HG03135 (cell line): ENCODE measurements around the gene ZBTB1.
A peak's percentile ranks its signal among the peaks of the same experiment; 100 is the strongest.

Experiments
- ATAC-seq: cut with Tn5 transposase; IDR thresholded peaks from one replicate; pipeline ENCODE4 v1.9.1; 2021; ENCODE audit warnings: mild to moderate bottlenecking, moderate library complexity; ENCODE audit not compliant: unreplicated experiment

Gene ZBTB1, protein sequence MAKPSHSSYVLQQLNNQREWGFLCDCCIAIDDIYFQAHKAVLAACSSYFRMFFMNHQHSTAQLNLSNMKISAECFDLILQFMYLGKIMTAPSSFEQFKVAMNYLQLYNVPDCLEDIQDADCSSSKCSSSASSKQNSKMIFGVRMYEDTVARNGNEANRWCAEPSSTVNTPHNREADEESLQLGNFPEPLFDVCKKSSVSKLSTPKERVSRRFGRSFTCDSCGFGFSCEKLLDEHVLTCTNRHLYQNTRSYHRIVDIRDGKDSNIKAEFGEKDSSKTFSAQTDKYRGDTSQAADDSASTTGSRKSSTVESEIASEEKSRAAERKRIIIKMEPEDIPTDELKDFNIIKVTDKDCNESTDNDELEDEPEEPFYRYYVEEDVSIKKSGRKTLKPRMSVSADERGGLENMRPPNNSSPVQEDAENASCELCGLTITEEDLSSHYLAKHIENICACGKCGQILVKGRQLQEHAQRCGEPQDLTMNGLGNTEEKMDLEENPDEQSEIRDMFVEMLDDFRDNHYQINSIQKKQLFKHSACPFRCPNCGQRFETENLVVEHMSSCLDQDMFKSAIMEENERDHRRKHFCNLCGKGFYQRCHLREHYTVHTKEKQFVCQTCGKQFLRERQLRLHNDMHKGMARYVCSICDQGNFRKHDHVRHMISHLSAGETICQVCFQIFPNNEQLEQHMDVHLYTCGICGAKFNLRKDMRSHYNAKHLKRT

DNA sequence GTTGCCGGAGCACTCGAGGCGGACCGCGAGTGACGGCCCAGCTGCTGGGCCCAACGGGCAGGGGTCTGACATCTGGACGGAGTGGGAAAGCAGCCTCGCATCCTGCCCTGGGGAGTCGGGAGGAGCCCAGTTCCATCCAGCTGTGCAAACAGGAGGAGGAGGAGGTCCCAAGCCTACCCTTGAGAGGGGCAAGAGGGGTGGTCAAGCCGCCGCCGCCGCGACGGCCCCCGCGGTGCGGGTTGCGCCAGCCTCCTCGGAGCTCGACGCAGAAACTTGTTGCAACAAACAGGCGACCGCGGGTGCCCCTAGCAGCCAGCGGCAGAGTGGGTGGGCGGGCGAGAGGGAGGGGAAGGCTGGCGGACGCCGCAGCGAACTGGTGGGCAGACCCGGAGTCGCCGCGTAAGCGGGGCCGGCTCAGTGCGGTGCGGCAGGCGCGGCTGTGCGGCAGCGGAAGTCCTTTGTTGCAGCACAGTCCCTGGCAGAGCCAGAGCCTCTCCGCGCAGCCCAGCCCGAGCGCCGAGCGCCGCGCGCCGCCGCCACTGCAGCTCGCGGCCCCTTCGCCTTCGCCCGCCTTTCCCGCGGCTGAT is at the start of gene ZBTB1:
TSS of gene ZBTB1 (plus strand) at position 461 of the 587 bp plus-strand sequence. CDS start 16,735 bp downstream, outside the sequence.
- peak; percentile 38 for ATAC-seq

DNA sequence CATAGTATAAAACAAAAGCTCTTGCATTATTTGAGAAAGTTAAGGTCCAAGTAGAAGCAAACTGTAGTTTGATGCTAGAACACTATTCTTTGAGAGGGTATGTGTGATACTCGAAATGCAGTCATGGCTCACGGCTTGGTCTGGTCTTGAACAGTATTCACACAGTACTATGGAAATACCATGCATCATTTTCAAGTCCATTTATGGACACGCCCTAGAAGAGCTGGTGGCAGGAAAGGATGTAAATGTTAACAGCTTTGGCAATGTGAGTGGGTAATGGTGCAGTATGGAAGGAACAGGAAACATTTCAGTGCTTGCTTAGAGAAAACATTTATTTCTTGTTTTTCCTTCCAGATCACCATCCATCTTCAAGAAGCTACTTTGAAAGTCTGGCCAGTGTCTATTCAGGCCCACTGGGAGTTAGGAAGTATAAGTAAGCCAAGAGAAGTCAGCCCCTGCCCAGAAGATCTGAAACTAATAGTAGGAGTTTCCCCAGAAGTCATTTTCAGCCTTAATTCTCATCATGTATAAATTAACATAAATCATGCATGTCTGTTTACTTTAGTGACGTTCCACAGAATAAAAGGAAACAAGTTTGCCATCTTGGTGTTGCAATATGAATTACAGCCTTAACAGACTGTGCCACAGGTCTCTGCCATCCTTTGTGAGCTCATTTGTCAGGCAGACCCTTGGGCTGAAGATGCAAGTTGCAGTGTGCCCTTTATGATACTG is 45.0 kb upstream of the ZBTB1 start:
- no peak for ATAC-seq

DNA sequence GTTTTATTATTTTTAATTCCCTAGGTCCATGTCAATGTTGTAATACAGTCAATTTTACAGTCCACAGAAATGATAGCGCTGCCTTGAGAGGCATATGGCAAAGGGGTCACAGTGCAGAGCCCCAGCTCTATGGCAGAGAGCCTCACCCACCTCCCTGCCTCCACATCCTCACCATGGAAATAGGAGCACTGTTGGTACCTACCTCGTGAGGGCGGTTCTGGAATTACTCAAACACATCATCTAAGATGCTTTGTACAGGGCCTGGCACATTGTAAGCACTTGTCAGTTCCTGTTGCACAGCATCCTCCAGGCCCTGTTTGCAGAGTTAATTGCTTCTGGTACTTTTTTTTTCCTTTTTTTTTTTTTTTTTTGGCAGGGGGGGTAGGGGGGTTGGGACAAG is 43.3 kb upstream of the ZBTB1 start:
- no peak for ATAC-seq

DNA sequence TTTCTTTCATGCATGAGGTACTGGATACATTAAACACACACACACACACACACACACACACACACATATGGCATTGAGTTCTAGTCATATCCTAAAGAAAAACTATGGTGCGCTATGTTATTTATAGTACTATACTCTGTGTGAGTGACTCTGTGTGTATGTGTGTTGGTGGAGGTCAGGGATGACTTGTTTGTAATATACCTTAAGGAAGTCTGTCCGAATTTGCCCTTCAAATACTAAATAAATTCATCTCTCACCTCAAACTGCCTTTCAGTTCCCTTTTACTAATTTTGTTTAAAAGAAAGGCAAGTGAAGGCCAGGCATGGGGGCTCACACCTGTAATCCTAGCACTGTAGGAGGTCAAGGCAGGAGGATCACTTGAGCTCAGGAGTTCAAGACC is 41.4 kb upstream of the ZBTB1 start:
- no peak for ATAC-seq

DNA sequence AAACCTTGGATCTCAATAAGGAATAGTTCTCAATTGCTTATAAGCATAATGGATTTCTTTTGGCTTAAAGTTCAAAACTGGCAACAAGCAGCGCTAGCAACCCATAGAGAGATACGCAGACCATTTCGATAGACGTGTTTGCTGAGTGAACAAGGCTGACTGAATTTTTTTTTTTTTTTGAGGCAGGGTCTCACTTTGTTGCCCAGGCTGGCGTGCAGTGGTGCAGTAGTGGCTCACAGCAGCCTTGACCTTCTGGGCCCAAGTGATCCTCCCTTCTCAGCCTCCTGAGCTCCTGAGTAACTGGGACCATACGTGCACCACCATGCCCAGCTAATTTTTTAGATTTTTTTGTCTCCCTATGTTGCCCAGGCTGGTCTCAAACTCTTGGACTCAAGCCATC is 40.7 kb upstream of the ZBTB1 start:
- no peak for ATAC-seq

DNA sequence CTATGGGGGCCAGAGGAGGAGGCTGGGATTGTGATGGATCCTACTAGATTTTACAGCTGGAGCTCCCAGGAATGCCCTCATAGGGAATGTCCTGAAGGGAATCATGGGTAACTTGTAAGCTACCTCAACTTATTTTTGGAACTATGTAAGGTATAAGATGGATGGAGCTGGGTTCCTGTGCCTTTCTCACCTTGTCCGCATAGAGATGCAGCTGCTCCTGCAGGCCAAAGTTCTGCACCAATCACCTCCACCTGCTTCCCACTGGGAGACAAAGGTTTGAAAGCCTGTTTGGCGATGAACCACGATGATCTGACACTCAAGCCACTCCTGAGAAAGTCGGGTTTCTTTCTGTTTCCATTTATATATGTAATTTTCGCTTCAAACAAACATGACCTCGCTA is 39.9 kb upstream of the ZBTB1 start:
- no peak for ATAC-seq

DNA sequence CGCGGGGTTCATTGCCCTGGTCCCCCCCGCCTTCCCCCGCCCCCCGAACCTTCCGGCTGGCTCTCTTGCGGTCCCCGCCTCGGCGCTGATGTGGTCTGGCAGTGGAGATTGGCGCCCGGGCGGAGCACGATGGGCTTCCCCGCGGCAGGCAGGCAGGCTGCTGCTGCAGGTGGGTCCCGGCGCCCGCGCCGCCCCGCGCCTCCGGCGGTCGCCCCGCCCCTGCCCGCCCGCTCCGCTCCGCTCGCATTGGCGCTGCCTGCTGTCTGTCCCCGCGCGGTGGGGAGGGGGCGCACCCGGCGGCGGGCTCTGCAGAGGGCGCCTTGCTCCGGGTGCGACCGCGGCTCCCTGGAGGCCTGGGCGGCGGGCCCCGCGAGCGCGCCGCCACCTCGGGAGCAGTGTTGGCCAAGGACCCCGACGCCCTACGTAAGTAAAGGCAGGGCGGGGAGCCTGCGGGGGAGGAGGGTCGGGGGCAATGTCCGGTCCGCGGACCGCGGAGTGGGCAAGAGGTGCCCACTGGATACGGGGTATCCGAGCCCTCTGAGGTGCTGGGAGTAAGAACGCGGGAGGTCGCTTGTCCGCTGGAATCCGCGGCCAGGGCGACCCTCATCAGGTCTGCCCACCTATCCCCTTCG is 39.3 kb upstream of the ZBTB1 start, which contains the start of gene AKAP5:
TSS of gene AKAP5 (plus strand) at position 309 of the 632 bp plus-strand sequence. CDS start 2,896 bp downstream, outside the sequence.
- no peak for ATAC-seq

DNA sequence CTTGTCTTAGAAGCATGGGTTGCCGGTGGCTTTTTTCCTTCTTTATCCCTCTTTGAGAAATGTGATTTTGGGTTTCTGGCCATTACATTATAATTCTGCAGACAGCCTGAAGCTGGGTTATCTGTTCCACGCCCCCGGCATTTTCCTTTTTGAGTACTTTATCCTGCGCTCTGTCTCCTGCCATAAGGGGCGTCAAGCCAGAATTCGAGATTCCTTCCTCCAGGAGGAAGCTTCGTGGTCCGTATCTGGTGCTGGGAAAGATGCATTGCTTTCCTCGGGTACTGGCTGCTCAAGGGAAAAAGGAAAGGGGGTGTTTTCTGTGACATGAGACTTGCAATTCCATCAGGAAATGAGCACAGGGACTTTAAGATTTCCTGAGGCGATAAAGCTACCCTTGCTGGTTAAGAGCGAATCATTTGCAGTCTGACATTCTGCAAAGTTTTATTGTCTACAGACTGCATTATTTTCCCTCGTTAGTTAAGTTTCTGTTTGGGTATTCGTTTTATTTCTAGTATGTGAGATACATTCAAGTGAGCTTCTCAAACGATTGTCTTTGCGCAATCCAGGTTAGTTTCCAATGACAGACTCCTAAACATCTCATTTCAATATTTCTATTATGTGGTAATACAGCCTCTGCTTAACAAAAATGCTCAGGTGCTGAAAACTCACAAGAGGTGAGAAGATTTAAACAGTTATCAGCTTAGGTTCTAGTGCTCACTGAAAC is 38.6 kb upstream of the ZBTB1 start:
- ATAC-seq = no peak

DNA sequence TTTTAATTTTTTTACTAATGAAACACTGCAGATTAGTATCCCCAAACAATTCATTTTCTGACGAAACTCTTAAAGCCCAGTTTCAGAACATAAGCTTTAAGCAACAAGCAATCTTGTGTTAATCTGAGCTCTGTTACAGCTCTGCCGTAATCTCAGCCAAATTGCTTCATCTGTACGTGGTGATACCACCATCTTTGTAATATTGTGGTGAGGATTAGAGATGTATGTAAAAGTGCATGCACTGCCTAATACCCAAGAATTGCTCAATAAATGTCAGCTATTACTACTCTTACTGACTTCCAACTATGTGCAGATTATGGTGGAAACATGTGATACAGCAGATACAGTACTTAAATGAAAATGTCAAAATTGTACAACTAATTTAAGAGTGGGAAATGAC is 37.5 kb upstream of the ZBTB1 start:
- no peak for ATAC-seq

DNA sequence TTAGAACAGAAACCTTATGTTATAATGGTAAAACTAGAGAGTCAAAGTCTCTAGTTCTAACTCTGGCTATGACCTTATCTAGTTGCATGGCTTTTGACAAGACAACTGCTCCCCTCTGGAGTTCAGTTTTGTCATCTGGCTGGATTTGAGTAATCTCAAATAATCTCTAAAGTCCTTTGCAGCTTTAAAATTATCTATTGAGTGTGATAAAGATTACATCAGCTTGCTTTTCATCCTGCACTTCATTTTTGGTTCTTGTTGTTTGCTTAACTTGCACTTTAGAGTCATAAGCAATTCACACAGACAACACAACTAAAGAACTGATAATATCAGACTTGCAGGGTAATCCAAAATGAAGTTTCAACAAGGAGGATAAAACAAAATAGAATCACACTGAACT is 37.0 kb upstream of the ZBTB1 start:
- no peak for ATAC-seq

DNA sequence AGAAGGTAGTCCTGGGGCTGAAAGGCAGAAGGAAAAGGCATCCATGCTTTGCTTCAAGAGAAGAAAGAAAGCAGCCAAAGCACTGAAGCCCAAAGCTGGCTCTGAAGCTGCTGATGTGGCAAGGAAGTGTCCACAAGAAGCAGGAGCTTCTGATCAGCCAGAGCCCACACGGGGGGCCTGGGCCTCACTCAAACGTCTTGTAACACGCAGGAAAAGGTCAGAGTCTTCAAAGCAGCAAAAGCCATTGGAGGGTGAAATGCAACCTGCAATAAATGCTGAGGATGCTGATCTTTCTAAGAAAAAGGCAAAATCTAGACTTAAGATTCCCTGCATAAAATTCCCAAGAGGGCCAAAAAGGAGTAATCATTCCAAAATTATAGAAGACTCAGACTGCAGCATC is 36.1 kb upstream of the ZBTB1 start:
- ATAC-seq = no peak

DNA sequence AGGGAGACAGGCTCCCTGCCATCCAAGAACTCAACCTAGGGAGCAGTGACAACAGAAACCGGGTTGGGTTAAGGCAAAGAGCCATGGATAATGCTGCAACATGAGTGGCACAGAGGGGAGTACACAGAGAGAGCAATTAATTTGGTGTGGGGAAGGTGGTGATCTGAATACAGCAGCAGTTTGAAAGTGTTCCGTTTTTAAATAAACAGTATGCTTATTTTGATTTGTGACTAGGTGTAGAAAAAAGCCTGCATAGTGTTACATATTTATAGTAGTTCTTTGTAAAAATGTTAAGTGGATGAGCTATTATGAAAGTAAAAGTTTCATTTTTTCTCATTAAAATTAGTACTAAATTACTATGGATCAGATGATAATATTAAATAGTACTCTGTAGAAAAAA is 30.5 kb upstream of the ZBTB1 start:
- ATAC-seq = no peak

DNA sequence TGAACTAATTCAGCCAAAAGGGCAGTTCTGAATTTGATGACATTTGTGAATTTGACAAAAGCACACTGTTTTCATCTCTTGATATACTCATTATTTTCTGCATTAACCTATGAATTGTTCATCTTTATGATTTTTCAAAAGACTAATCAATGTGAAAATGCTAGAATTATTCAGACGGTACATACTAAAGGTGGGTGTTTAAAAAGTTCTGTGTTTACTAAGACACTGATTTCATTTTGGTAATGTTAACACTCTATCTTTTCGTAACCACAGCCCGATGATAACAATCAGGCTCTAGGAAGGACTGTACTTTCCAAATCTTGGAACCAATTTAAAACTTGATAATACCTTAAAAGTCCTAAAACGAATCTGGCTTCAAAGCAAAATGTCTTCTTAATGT is 29.9 kb upstream of the ZBTB1 start:
- no peak for ATAC-seq

DNA sequence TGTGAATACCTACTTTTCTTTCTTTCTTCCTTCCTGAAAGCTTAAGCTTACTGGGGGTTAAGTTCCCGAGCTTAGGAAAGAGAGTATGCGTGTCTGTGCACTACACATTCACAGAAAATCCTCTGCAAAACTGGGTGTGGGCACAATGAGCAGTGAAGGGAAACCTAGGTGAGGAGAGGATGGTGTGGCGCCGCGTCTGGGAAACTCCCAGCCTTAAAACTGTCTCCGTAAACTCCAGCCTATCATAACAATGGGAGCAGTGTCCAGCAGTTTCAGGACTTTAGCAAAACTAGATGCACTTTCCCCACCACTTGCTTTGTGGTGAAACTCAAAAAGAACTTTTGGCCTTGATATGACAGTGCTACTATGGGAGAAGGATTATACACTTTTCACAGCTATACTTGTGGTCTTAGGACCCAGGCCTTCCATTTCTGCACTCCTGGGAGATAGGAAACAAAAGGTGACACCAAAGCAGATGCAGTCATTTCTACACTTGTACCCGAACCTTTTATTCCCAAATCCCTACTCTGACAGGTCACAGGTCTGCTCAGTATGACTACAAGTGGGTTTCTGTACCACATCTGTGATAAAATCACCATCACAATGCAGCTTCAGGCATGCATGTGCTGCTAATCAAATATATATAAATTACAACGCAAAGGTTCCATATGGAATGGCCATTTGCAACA is 28.8 kb upstream of the ZBTB1 start:
- no peak for ATAC-seq

DNA sequence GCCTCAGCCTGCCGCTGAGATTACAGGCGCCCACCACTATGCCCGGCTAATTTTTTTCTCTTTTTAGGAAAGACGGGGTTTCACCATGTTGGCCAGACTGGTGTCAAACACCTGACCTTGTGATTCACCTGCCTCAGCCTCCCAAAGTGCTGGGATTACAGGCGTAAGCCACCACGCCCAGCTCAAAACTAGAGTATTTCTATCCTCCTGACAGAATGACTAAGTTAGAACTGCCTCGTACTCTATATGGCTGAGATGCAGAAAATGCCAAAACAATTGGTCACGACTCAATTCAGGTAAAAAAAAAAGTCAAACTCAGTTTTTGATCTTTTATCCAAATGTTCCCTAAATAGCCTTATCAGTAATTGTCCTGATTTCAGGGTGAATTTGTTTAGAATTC is 28.1 kb upstream of the ZBTB1 start:
- ATAC-seq = no peak

DNA sequence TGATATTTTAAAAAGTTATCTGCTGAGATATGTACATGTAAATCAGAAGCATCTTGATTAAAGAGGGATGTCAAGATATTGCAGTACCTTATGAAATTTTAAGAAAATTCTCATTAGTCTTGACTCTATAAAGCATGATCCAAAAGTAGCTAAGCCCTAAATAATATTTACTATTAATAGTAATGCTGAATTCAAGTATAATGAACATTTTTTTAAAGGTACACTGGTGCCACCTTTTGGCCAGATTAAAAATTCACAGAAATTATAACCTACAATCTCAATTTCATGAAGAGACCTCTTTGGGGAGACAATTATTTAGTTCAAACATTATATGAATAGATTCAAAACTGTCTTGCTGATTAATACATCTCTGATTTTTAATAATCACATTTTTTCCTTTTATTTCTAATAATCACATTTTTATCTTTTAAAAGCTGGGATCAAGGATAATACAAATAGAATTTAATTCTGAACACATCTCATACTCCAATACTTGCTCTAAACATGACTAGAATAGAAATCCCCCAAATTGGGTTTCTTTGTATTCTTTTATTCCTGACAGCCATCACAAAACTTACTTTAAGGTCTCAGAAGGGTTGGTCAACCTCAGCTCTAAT is 25.8 kb upstream of the ZBTB1 start:
- no peak for ATAC-seq

DNA sequence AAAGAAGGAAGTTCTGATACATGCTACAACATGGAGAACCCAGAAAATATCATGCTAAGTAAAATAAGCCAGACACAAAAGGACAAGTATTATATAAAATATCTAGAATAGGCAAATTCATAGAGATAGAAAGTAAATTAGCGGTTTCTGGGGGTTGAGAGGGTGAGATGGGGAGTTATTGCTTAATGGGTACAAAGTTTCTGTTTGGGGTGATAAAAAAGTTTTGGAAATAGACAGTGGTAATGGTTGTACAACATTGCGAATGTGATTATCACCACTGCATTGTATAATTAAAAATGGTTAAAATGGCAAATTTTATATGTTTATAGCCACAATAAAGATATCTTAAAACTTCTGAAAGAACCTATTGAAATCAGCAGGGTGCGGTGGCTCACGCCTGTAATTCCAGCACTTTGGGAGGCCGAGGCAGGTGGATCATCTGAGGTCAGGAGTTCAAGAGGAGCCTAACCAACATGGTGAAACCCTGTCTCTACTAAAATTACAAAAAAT is 15.9 kb upstream of the ZBTB1 start:
- ATAC-seq = no peak

DNA sequence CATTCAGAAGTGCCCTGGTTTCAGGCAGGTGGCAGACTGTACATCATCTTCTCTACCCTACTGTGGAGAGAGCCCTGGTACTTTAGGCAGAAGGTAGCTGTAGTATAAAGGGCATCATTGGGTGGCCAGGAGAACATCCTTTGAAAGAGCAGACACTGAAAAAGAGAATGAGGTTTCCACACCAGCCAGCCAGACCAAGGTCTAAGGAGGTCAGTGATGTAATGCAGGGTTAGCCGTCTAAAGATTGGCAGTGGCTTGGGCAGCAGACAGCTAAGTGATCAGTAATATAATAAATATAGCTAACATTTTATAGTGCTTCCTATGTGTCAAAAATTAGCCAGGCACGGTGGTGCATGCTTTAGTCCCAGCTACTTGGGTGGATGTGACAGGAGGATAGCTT is 12.9 kb upstream of the ZBTB1 start:
- ATAC-seq = no peak

DNA sequence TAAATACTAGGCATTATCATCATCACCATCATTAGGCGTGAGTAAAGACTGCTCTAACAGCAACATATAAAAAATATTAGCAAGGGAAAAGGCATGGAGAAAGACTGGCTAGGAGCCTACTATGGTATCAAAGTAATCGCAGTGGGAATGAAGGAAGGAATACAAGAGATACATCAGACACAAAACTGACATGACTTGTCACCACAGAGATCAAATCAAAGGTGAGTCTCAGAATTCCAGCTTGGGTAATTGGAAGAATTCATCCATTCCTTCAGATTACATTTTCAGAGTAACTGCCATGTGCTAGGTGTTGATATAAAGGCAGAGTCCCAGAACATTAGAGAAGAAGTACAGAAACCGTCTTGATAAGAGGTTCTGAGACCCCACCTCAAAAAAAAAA is 11.1 kb upstream of the ZBTB1 start:
- ATAC-seq = no peak
